ENCODE measurements around the gene CCDC69. TPM values are rescaled to one million over a fixed set of nuclear protein-coding genes. Genes with fewer than 3 reads are reported as not detected.

The CCDC69 gene
- total RNA-seq, 1 donor from 2014 or later = 101 TPM

DNA sequence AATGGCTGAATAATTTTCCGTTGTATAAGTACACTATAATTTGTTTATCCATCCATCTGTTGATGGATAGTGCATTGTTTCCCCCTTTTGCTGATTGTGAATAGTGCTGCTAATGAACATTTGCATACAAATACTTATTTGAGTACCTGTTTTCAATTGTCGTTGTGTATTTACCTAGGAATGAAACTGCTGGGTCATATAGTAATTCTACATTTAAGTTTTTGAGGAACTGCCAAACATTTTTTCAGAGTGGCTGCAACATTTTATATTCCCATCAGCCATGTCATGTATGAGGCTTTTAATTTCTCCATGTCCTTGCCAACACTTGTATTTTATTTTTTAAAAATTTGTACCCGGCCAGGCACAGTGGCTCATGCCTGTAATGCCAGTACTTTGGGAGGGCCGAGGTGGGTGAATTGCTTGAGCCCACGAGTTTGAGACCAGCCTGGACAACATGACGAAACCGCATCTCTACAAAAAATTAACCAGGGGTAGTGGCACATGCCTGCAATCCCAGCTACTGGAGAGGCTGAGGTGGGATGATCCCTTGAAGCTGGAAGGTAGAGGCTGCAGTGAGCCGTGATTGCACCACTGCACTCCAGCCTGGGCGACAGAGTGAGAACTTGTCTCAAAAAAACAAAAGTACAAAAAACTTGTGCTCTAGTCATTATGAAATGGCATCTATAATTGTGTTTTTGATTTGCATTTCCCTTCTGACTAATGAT is 64.1 kb downstream of the CCDC69 start:
- Histone ChIP-seq H3K4me3 (no peak overlapping the region), H3K27ac (no peak overlapping the region), H3K27me3 (no peaks in the 10 kb centered on the region), H3K9me3 (no peaks in the 10 kb centered on the region), H3K36me3 (no peaks in the 10 kb centered on the region), H3K4me1 (peaks cover 5 to 24% of the 10 kb centered on the region in 2 donors)
- DNase-seq (ENCODE audit: low spot score in 2 of 2) = no peak
- intact Hi-C loops (cut with DNase I) = loop anchor here (5.0 kb wide), 1 partner anchor 92 kb away; the partner anchor contains the start of gene GM2A
- TF ChIP-seq CTCF (IDR thresholded peaks at IDR 0.05) = no peak

- H3K36me3 ChIP-seq = no peaks in the 10 kb centered on the region
- H3K9me3 ChIP-seq = no peaks in the 10 kb centered on the region
- peak overlapping the region; percentile 82 to 88 for H3K27ac ChIP-seq
- TF ChIP-seq CTCF (IDR thresholded peaks at IDR 0.05) = no peak
- H3K27me3 ChIP-seq = no peaks in the 10 kb centered on the region
- peak overlapping the region; percentile 76 to 80 for H3K4me3 ChIP-seq
- DNase-seq (ENCODE audit: low spot score in 2 of 2) = no peak
- H3K4me1 ChIP-seq = peaks cover 9 to 27% of the 10 kb centered on the region in 2 donors
- intact Hi-C loops (cut with DNase I) = loop anchor here (5.0 kb wide), 1 partner anchor 94 kb away; the partner anchor contains the start of gene GM2A
Observed at GRCh38 chr5:151158287-151158661, 65.6 kb downstream of the CCDC69 start.

GRCh38 chr5:151157426-151158286 is 66.2 kb downstream of the CCDC69 start, which contains the start of gene ANXA6:
Gene ANXA6, minus strand, starts transcription at chr5:151157779. Its CDS starts 9,878 bp downstream, at chr5:151147901.
- Histone ChIP-seq H3K9me3 (no peaks in the 10 kb centered on the region), H3K4me1 (peaks cover 9 to 26% of the 10 kb centered on the region in 2 donors), H3K27ac (peak within 1 kb of the TSS; percentile 82 to 88), H3K36me3 (no peaks in the 10 kb centered on the region), H3K27me3 (no peaks in the 10 kb centered on the region), H3K4me3 (peak within 1 kb of the TSS; percentile 76 to 80)
- intact Hi-C loops (cut with DNase I) = loop anchor here (5.0 kb wide), 1 partner anchor 95 kb away; the partner anchor contains the start of gene GM2A
- peak; percentile 55 to 93 for DNase-seq (ENCODE audit: low spot score in 2 of 2)
- no peak for TF ChIP-seq CTCF (IDR thresholded peaks at IDR 0.05)

GRCh38 chr5:151156507-151157420 is 67.1 kb downstream of the CCDC69 start:
- intact Hi-C loops (cut with DNase I) = loop anchor here (5.0 kb wide), 1 partner anchor 96 kb away; the partner anchor contains the start of gene GM2A
- H3K4me1 ChIP-seq = peaks cover 13 to 34% of the 10 kb centered on the region in 2 donors
- H3K4me3 ChIP-seq = peak overlapping the region; percentile 76 to 80
- no peak for DNase-seq (ENCODE audit: low spot score in 2 of 2)
- no peaks in the 10 kb centered on the region for H3K36me3 ChIP-seq
- no peaks in the 10 kb centered on the region for H3K9me3 ChIP-seq
- TF ChIP-seq CTCF (IDR thresholded peaks at IDR 0.05) = no peak
- H3K27ac ChIP-seq = peak overlapping the region; percentile 82 to 88
- H3K27me3 ChIP-seq = no peaks in the 10 kb centered on the region
